ENCODE results near the gene PIPOX.
"Not testable (repeated sequence)": the region's sequence is repeated elsewhere in the genome, so short reads cannot be mapped to it uniquely, and the experiment has no call there.

The PIPOX gene

DNA sequence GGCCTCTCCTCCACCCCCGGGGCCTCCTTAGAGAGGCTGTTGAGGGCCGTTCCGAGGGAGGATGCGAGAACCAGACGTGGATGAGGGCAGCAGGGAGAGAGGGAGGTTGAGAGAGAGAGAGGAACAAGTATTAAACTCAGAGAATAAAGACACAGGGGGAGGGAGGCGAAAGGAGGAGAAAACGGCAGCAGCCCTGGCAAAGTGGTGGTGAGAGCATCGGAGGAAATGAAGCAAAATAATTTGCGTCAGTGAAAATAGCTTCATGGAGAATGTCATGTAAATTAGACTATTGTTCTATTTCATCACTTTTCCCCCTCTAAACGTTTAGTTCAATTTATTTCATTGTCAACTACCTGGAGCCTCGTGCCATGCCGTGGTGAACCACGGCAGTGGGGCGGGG lies 38.0 kb downstream of the PIPOX start:
- no peak overlapping the region for H3K4me3 ChIP-seq (replicated peaks; ENCODE audit: low read depth, low read length)
- DNase-seq (ENCODE audit: extremely low read depth, low read depth), result no peak
- TF ChIP-seq, protein P1, sequence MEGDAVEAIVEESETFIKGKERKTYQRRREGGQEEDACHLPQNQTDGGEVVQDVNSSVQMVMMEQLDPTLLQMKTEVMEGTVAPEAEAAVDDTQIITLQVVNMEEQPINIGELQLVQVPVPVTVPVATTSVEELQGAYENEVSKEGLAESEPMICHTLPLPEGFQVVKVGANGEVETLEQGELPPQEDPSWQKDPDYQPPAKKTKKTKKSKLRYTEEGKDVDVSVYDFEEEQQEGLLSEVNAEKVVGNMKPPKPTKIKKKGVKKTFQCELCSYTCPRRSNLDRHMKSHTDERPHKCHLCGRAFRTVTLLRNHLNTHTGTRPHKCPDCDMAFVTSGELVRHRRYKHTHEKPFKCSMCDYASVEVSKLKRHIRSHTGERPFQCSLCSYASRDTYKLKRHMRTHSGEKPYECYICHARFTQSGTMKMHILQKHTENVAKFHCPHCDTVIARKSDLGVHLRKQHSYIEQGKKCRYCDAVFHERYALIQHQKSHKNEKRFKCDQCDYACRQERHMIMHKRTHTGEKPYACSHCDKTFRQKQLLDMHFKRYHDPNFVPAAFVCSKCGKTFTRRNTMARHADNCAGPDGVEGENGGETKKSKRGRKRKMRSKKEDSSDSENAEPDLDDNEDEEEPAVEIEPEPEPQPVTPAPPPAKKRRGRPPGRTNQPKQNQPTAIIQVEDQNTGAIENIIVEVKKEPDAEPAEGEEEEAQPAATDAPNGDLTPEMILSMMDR (IDR thresholded peaks at IDR 0.05; ENCODE audit: low read depth, low read length, missing control alignments), result no peak

DNA sequence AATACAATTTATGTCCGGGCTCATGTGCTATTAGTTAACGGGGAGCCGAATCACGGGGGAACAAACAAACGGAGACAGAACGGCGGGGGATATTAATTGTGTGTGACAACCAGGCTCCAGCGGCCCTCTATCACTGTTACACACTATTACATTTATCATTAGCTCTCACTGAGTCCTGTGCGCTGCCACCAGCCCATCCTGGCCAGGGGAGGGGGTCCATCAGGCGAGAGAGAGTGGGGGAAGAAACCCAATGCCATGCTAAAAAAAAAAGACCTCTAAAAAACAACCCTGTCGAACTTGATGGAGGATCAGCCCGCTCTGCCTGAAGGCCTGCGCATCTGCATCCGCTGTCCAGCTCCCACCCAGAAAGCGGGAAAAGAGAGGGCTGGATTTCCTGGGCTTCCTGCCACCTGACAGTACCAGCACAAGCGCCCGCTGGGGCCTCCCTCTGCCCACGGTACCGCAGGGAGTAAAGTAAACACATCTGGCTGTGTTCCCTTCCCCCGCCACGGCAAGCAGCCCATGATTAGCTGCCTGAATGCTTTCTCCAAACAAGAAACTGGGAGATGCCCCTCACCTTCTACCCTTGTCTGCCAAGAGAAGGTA lies 41.7 kb downstream of the PIPOX start:
- H3K4me3 ChIP-seq (replicated peaks; ENCODE audit: low read depth, low read length), result no peak overlapping the region
- TF ChIP-seq, protein P1 (IDR thresholded peaks at IDR 0.05; ENCODE audit: low read depth, low read length, missing control alignments), result no peak
- DNase-seq (ENCODE audit: extremely low read depth, low read depth), result peak; percentile 11

DNA sequence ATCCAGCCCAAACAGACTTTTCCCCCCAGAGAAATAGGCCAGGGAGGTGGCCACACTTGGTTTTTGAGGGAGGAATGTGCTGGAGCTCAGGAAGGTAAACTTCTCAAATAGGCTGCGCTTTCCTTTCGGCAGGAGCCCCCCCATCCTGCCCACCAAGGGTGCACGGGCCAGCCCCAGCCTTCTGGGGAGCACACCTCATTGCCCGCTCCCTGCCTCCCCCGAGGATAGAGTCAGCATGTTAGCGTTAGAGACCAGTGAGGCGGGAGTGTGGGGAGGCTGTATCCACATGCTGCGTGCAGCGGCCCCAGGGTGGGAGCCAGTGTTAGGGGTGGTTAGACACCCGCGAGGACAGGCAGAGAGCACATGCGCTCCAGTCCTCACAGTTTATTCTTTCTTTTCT lies 42.3 kb downstream of the PIPOX start:
- no peak for DNase-seq (ENCODE audit: extremely low read depth, low read depth)
- H3K4me3 ChIP-seq (replicated peaks; ENCODE audit: low read depth, low read length), result no peak overlapping the region
- TF ChIP-seq, protein P1 (IDR thresholded peaks at IDR 0.05; ENCODE audit: low read depth, low read length, missing control alignments), result no peak

DNA sequence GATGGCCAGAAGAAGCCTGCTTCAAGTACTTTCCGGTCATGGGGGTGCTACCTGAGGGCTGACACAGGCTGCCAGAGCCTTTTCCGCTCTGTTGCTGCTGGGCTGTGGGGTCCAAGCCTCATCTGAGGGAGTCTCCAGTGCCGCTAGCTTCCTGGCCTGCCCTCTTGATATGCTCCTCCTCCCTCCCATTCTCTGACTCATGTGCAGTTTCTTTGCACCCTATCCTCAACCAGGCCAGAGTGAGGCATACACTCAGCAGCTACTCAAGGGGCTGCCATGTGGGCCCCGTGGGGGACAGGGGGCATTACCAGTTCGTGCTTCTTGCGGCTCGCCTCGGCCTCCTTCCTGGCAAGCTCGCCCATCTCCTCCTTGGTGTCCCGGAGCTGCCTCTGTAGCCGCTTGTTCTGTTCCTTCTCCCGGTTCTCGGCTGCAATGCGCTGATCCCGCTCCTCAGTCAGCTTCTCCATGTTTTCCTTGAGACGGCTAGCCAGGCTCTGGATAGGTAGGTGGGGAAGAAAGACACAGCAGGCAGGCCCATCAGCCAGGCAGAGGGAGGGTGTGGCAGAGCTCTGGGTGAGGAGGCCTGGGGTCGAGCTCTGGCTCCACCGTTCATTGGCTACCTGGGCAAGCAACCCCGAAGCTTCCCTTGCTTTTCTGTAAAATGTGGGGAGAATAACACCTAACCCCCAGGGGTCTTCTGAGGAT lies 43.8 kb downstream of the PIPOX start:
- DNase-seq (ENCODE audit: extremely low read depth, low read depth), result no peak
- H3K4me3 ChIP-seq (replicated peaks; ENCODE audit: low read depth, low read length), result no peak overlapping the region
- TF ChIP-seq, protein P1 (IDR thresholded peaks at IDR 0.05; ENCODE audit: low read depth, low read length, missing control alignments), result no peak

DNA sequence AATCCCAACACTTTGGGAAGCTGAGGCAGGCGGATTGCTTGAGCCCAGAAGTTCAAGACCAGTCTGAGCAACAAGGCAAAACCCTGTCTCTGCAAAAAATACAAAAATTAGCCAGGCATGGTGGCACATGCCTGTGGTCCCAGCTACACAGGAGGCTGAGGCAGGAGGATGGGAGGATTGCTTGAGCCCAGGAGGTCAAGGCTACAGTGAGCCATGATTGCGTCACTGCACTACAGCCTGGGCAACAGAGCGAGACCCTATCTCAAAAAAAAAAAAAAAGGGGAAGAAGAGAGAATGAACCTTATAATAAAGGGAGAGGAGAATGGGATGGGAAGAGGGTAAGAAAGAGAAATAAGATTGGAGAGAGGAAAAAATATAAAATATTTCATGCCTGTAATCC lies 45.8 kb downstream of the PIPOX start:
- not testable (repeated sequence) for DNase-seq (ENCODE audit: extremely low read depth, low read depth); H3K4me3 ChIP-seq (replicated peaks; ENCODE audit: low read depth, low read length)

DNA sequence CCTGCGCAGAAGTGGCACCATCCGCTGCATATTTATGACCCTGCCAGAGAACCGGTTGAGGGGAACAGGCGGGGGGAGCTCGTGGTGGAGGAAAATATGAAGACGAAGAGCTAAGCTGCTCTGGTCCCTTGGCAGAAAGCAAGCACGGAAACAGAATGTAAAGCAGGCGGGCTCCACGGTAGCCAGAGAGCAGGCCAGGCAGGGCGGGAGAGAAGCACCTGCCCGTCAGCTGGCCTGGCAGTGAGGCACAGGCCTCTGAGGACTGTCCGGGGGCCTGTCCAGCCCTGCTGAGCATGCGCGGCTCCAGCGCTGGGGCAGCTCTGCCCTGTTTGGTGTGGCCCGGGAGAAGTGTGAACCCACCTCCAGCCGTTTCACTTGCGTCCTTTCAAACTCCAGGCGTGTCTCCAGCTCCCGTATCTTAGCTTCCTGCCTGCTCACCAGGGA lies 46.7 kb downstream of the PIPOX start:
- DNase-seq (ENCODE audit: extremely low read depth, low read depth), result no peak
- TF ChIP-seq, protein P1 (IDR thresholded peaks at IDR 0.05; ENCODE audit: low read depth, low read length, missing control alignments), result no peak
- no peak overlapping the region for H3K4me3 ChIP-seq (replicated peaks; ENCODE audit: low read depth, low read length)

DNA sequence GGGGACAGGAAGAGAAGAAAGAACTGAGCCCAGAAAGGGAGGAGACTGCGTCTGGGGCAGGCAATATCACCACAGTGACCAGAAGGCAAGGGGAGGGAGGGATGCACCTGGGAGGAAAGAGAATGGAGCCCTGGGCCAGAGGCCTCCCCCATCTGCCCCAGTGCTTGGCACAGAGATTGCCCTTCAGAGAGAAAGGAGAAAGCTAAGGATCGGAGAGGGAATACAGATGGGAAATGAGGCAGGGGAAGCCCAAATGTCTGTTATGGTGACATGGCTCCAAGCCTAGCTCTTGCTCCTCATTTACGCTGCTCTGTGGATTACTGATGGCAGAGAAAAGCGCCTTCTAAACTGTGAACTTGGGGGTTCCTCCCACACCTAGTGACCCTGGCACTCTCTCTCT lies 47.2 kb downstream of the PIPOX start:
- no peak for DNase-seq (ENCODE audit: extremely low read depth, low read depth)
- no peak overlapping the region for H3K4me3 ChIP-seq (replicated peaks; ENCODE audit: low read depth, low read length)
- TF ChIP-seq, protein P1 (IDR thresholded peaks at IDR 0.05; ENCODE audit: low read depth, low read length, missing control alignments), result no peak
